ENCODE results near the gene GPM6B. TPM values are rescaled to one million over a fixed set of nuclear protein-coding genes. Genes with fewer than 3 reads are reported as not detected.
A peak's percentile ranks its signal among the peaks of the same experiment; 100 is the strongest.

Gene GPM6B
- total RNA-seq, 1 experiment from 2014 or later = 0.51 TPM

DNA sequence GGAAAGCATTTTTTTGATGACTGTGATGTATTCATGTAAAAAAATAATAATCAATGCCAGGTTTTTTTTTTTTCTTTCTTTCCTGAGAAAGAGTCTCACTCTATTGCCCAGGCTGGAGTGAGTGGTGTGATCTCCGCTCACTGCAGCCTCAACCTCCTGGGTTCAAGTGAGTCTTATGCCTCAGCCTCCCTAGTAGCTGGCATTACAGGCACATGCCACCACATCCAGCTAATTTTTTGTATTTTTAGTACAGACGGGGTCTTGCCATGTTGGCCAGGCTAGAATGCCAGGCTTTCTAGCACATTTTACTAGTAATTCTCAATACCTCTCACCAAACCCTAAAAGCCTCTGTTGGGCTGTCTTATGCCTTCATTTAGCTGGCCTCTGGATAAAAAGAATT, 25.7 kb downstream of the GPM6B start:
- no peaks in the 10 kb centered on the region; the same call in 1 of the 2 replicates for H3K4me1 ChIP-seq (ENCODE audit: insufficient read depth, low read length)
- TF ChIP-seq EZH2phosphoT487 (IDR thresholded peaks at IDR 0.05; ENCODE audit: borderline replicate concordance, low read length) = no peak
- no peak for TF ChIP-seq CTCF (conservative IDR thresholded peaks at IDR 0.05; ENCODE audit: low read depth, low read length)
- TF ChIP-seq EZH2 (IDR thresholded peaks at IDR 0.05; ENCODE audit: low read length, unreplicated experiment) = no peak
- no peak overlapping the region for H3K4me2 ChIP-seq (ENCODE audit: low read length)
- no peaks in the 10 kb centered on the region for H4K20me1 ChIP-seq (ENCODE audit: low read length)
- no peaks in the 10 kb centered on the region for H3K36me3 ChIP-seq (ENCODE audit: low read depth, low read length)
- no peak overlapping the region for H3K9ac ChIP-seq (ENCODE audit: low read length)
- no peak overlapping the region for H3K27ac ChIP-seq (ENCODE audit: low read length)
- BruUV-seq (replicated peaks) = no TSS peak
- ChIA-PET POLR2A (ENCODE audit: unreplicated experiment) (no interaction called here), CTCF (no interaction called here)
- no peak for DNase-seq
- H3K9me3 ChIP-seq (ENCODE audit: low read length) = no peaks in the 10 kb centered on the region
- H3K27me3 ChIP-seq (ENCODE audit: low read length) = no peaks in the 10 kb centered on the region
- no peak overlapping the region for H3K4me3 ChIP-seq (ENCODE audit: low read length)
- no peaks in the 10 kb centered on the region for H3K9me2 ChIP-seq (replicated peaks; ENCODE audit: low read length)
- H3F3A ChIP-seq (ENCODE audit: low read length, unreplicated experiment) = no peaks in the 10 kb centered on the region
- intact Hi-C loops (cut with micrococcal nuclease) = no loop called here
- no peak overlapping the region for H2AFZ ChIP-seq (ENCODE audit: low read length)
- ATAC-seq = no peak
- no peaks in the 10 kb centered on the region for H3K79me2 ChIP-seq (ENCODE audit: low read length)

DNA sequence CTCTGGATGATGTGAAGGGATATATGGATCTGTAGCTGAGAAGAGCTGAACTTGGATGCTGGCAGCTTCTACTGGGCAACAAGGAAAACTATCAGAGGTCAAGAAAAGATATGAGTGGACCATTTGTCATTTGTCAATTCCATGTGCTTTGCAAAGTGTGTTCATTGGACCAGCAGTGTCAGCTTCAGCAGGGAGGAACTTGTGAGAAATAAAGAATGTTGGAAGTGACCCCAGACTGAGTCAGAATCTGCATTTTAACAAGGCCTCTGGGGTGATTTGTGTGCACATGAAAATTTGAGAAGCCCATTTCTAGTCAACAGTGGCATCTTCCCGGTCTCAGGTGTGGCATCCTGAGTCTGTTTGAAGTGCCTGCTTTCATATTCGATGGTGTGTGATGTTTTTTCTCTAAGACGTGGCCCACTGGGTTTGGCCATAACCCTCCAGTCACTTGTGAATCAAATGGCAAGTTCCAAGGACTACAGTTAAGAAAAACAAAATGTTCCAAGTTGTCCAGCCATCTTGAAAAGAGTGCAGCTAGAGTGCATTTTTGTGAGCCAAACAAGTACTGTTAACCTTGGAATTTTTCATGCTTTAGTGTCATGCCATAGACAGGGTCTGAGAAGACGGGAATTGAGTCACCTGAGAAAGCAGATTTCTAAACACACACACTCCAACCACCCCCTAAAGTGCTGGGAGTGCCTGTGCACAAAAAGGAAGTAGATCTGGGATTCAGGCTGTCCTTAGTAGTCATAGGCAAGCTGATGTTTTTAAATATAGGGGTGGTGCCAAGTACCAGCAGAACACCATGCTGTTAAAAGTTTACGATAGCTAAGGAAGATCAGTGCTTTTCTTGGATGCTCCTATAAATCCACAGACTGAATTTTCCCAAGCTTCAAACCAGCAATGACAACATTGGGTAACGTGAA, 26.4 kb downstream of the GPM6B start:
- Histone ChIP-seq H3K9me2 (replicated peaks; ENCODE audit: low read length) (no peaks in the 10 kb centered on the region), H3K36me3 (ENCODE audit: low read depth, low read length) (no peaks in the 10 kb centered on the region), H3K4me1 (ENCODE audit: insufficient read depth, low read length) (no peaks in the 10 kb centered on the region; the same call in 1 of the 2 replicates), H3F3A (ENCODE audit: low read length, unreplicated experiment) (no peaks in the 10 kb centered on the region), H3K9ac (ENCODE audit: low read length) (no peak overlapping the region), H3K27me3 (ENCODE audit: low read length) (no peaks in the 10 kb centered on the region), H3K4me3 (ENCODE audit: low read length) (no peak overlapping the region), H2AFZ (ENCODE audit: low read length) (no peak overlapping the region; the same call in 1 of the 2 replicates), H4K20me1 (ENCODE audit: low read length) (no peaks in the 10 kb centered on the region), H3K9me3 (ENCODE audit: low read length) (no peaks in the 10 kb centered on the region), H3K79me2 (ENCODE audit: low read length) (no peaks in the 10 kb centered on the region), H3K4me2 (ENCODE audit: low read length) (no peak overlapping the region), H3K27ac (ENCODE audit: low read length) (no peak overlapping the region)
- DNase-seq (peak; percentile 15), ATAC-seq (peak; percentile 46)
- intact Hi-C loops (cut with micrococcal nuclease) = no loop called here
- BruUV-seq (replicated peaks) = no TSS peak
- ChIA-PET CTCF (interaction anchor here (0.5 kb wide), 1 partner anchor 8 kb away, joined by 3 read pairs; no protein-coding TSS in a partner anchor), POLR2A (ENCODE audit: unreplicated experiment) (no interaction called here)
- TF ChIP-seq CTCF (conservative IDR thresholded peaks at IDR 0.05; ENCODE audit: low read depth, low read length) = no peak

- H3K9me3 ChIP-seq (ENCODE audit: low read length) = no peaks in the 10 kb centered on the region
- H3F3A ChIP-seq (ENCODE audit: low read length, unreplicated experiment) = no peaks in the 10 kb centered on the region
- no peaks in the 10 kb centered on the region for H3K79me2 ChIP-seq (ENCODE audit: low read length)
- no peak overlapping the region for H3K9ac ChIP-seq (ENCODE audit: low read length)
- H4K20me1 ChIP-seq (ENCODE audit: low read length) = no peaks in the 10 kb centered on the region
- no peak overlapping the region for H3K4me3 ChIP-seq (ENCODE audit: low read length)
- no peaks in the 10 kb centered on the region; the same call in 1 of the 2 replicates for H3K4me1 ChIP-seq (ENCODE audit: insufficient read depth, low read length)
- H3K9me2 ChIP-seq (replicated peaks; ENCODE audit: low read length) = no peaks in the 10 kb centered on the region
- no peak overlapping the region for H3K27ac ChIP-seq (ENCODE audit: low read length)
- no peak overlapping the region for H3K4me2 ChIP-seq (ENCODE audit: low read length)
- H3K36me3 ChIP-seq (ENCODE audit: low read depth, low read length) = no peaks in the 10 kb centered on the region
- H3K27me3 ChIP-seq (ENCODE audit: low read length) = no peaks in the 10 kb centered on the region
- DNase-seq (no peak), ATAC-seq (no peak)
- no TSS peak for BruUV-seq (replicated peaks)
- no peak overlapping the region for H2AFZ ChIP-seq (ENCODE audit: low read length)
- intact Hi-C loops (cut with micrococcal nuclease) = no loop called here
- CTCF ChIA-PET = no interaction called here
- no peak for TF ChIP-seq CTCF (conservative IDR thresholded peaks at IDR 0.05; ENCODE audit: low read depth, low read length)
- no peak for TF ChIP-seq EZH2 (IDR thresholded peaks at IDR 0.05; ENCODE audit: low read length, unreplicated experiment)
- no peak for TF ChIP-seq EZH2phosphoT487 (IDR thresholded peaks at IDR 0.05; ENCODE audit: borderline replicate concordance, low read length)
- POLR2A ChIA-PET (ENCODE audit: unreplicated experiment) = no interaction called here
Measured at GRCh38 chrX:13786048-13786447, 30.8 kb downstream of the GPM6B start.
